ENCODE measurements around the gene IL1RAPL1.

The IL1RAPL1 gene

GRCh38 chrX:29066516-29066915, 479.3 kb downstream of the IL1RAPL1 start:
- H3K27ac ChIP-seq, result no peak overlapping the region
- no peak for DNase-seq (ENCODE audit: low spot score)
- TF ChIP-seq CTCF (conservative IDR thresholded peaks at IDR 0.05; ENCODE audit: low read depth), result no peak
- ChIA-PET CTCF (interaction anchor here (0.7 kb wide), 1 partner anchor 542 kb away, joined by 3 read pairs; no protein-coding TSS in a partner anchor), POLR2A (ENCODE audit: low non-redundant PET) (no interaction called here)

- no peak overlapping the region for H3K27ac ChIP-seq
- no peak for DNase-seq (ENCODE audit: low spot score)
- CTCF ChIA-PET, result no interaction called here
- TF ChIP-seq CTCF (conservative IDR thresholded peaks at IDR 0.05; ENCODE audit: low read depth), result no peak
- POLR2A ChIA-PET (ENCODE audit: low non-redundant PET), result no interaction called here
These were observed 480.1 kb downstream of the IL1RAPL1 start for GRCh38 chrX:29067351-29067750.

GRCh38 chrX:29071525-29072320, 484.5 kb downstream of the IL1RAPL1 start:
- no peak for TF ChIP-seq CTCF (conservative IDR thresholded peaks at IDR 0.05; ENCODE audit: low read depth)
- no peak overlapping the region for H3K27ac ChIP-seq
- CTCF ChIA-PET, result no interaction called here
- POLR2A ChIA-PET (ENCODE audit: low non-redundant PET), result no interaction called here
- no peak for DNase-seq (ENCODE audit: low spot score)

- ChIA-PET CTCF (no interaction called here), POLR2A (ENCODE audit: low non-redundant PET) (no interaction called here)
- TF ChIP-seq CTCF (conservative IDR thresholded peaks at IDR 0.05; ENCODE audit: low read depth), result no peak
- no peak overlapping the region for H3K27ac ChIP-seq
- DNase-seq (ENCODE audit: low spot score), result no peak
These were observed 495.3 kb downstream of the IL1RAPL1 start for GRCh38 chrX:29082558-29082957.

- DNase-seq (ENCODE audit: low spot score), result no peak
- H3K27ac ChIP-seq, result no peak overlapping the region
- POLR2A ChIA-PET (ENCODE audit: low non-redundant PET), result no interaction called here
- TF ChIP-seq CTCF (conservative IDR thresholded peaks at IDR 0.05; ENCODE audit: low read depth), result no peak
- CTCF ChIA-PET, result no interaction called here
These were observed 496.6 kb downstream of the IL1RAPL1 start for GRCh38 chrX:29083823-29084222.

GRCh38 chrX:29090811-29091210, 503.6 kb downstream of the IL1RAPL1 start:
- TF ChIP-seq CTCF (conservative IDR thresholded peaks at IDR 0.05; ENCODE audit: low read depth), result peak; percentile 19; the same call in 1 of the 2 replicates
- POLR2A ChIA-PET (ENCODE audit: low non-redundant PET), result no interaction called here
- no peak for DNase-seq (ENCODE audit: low spot score)
- CTCF ChIA-PET, result interaction anchor here (0.6 to 0.7 kb wide), 2 partner anchors 79 to 394 kb away, joined by 3 to 4 read pairs; no protein-coding TSS in a partner anchor
- H3K27ac ChIP-seq, result no peak overlapping the region

Measured in RWPE1 (cell line).